Measurements from ENCODE around the gene PARP12.

PARP12 gene

GRCh38 chr7:139991911-139992310 is 70.8 kb downstream of the PARP12 start:
- Histone ChIP-seq H3K27ac (ENCODE audit: low read length) (no peak overlapping the region), H3K9me3 (ENCODE audit: control insufficient read depth in 2 of 2, low read length in 2 of 2) (no peaks in the 10 kb centered on the region), H3K36me3 (ENCODE audit: control insufficient read depth in 2 of 2, insufficient read depth in 2 of 2, low read length in 2 of 2) (no peaks in the 10 kb centered on the region), H3K27me3 (ENCODE audit: control insufficient read depth in 1 of 2, insufficient read depth in 2 of 2, low read length in 2 of 2) (no peaks in the 10 kb centered on the region), H3K4me3 (ENCODE audit: low read length in 2 of 2) (no peak overlapping the region), H3K9ac (ENCODE audit: low read length in 2 of 2) (no peak overlapping the region), H3K4me1 (ENCODE audit: control insufficient read depth, insufficient read depth, low read length) (peaks cover 10% of the 10 kb centered on the region)

DNA sequence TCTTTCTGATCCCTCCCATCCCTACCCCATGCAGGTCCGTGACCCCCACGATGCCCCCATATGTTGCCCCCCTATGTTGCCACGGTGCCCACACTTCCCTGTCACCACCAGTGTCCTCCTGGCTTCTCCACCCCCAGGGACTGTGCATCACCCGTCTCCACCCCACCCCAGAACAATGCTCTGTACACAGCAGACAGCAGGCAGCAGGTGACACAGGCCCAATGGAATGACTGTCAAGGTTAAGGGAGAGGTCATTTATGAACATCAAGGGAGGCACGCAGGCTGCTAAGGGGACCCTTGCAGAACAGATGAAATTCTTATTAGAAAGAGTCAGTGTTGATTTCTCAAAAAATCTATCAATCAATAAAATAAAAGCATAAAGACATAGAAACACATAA is 71.5 kb downstream of the PARP12 start:
- no peak overlapping the region for H3K4me3 ChIP-seq (ENCODE audit: low read length in 2 of 2)
- H3K9ac ChIP-seq (ENCODE audit: low read length in 2 of 2), result no peak overlapping the region
- no peaks in the 10 kb centered on the region for H3K9me3 ChIP-seq (ENCODE audit: control insufficient read depth in 2 of 2, low read length in 2 of 2)
- H3K27ac ChIP-seq (ENCODE audit: low read length), result no peak overlapping the region
- H3K4me1 ChIP-seq (ENCODE audit: control insufficient read depth, insufficient read depth, low read length), result peaks cover 10% of the 10 kb centered on the region
- H3K36me3 ChIP-seq (ENCODE audit: control insufficient read depth in 2 of 2, insufficient read depth in 2 of 2, low read length in 2 of 2), result no peaks in the 10 kb centered on the region
- H3K27me3 ChIP-seq (ENCODE audit: control insufficient read depth in 1 of 2, insufficient read depth in 2 of 2, low read length in 2 of 2), result no peaks in the 10 kb centered on the region

DNA sequence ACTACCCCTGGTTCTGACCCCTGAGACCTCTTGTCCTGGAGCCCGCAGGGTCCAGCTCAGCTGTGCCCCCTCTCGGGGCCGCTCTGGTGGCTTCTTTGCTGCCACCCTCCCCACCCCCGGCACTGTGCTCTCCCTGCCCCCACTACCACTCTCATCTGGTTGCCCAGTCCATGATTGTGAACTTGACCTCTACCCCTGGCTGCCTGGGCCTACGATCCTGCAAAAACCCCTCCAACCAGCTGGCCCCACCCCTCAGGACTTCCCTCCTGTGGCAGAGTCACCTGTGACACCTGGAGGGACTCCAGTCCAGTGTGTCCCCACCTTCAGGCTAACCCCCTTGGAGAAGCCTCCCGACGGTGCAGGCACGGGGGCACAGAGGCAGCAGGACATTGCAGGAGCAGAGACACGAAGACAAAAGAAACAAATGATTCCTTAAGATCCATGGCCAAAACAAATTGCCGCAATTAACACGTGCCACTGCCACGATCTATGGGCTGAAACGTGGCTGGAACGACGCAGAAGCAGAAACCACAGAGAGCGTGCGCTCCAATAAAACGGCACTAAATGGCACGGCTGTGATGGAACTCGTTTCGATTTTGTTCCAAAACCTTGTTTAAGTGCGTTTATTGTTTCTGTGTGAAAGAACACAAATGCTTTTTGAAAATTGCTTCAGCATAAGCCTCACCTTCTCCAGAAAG is 72.0 kb downstream of the PARP12 start:
- H3K9me3 ChIP-seq (ENCODE audit: control insufficient read depth in 2 of 2, low read length in 2 of 2), result no peaks in the 10 kb centered on the region
- H3K4me3 ChIP-seq (ENCODE audit: low read length in 2 of 2), result no peak overlapping the region
- H3K36me3 ChIP-seq (ENCODE audit: control insufficient read depth in 2 of 2, insufficient read depth in 2 of 2, low read length in 2 of 2), result no peaks in the 10 kb centered on the region

GRCh38 chr7:139990142-139990535 is 72.6 kb downstream of the PARP12 start:
- Histone ChIP-seq H3K4me1 (ENCODE audit: control insufficient read depth, insufficient read depth, low read length) (peaks cover 5% of the 10 kb centered on the region), H3K9me3 (ENCODE audit: control insufficient read depth in 2 of 2, low read length in 2 of 2) (no peaks in the 10 kb centered on the region), H3K4me3 (ENCODE audit: low read length in 2 of 2) (no peak overlapping the region), H3K36me3 (ENCODE audit: control insufficient read depth in 2 of 2, insufficient read depth in 2 of 2, low read length in 2 of 2) (no peaks in the 10 kb centered on the region), H3K27me3 (ENCODE audit: control insufficient read depth in 1 of 2, insufficient read depth in 2 of 2, low read length in 2 of 2) (no peaks in the 10 kb centered on the region), H3K9ac (ENCODE audit: low read length in 2 of 2) (no peak overlapping the region), H3K27ac (ENCODE audit: low read length) (no peak overlapping the region)

More for the DNA sequence above, 72.0 kb downstream of the PARP12 start:
- H3K9ac ChIP-seq (ENCODE audit: low read length in 2 of 2), result no peak overlapping the region
- no peak overlapping the region for H3K27ac ChIP-seq (ENCODE audit: low read length)
- H3K27me3 ChIP-seq (ENCODE audit: control insufficient read depth in 1 of 2, insufficient read depth in 2 of 2, low read length in 2 of 2), result no peaks in the 10 kb centered on the region
- H3K4me1 ChIP-seq (ENCODE audit: control insufficient read depth, insufficient read depth, low read length), result peaks cover 10% of the 10 kb centered on the region

GRCh38 chr7:139989366-139990141 is 73.2 kb downstream of the PARP12 start:
- Histone ChIP-seq H3K36me3 (ENCODE audit: control insufficient read depth in 2 of 2, insufficient read depth in 2 of 2, low read length in 2 of 2) (no peaks in the 10 kb centered on the region), H3K9me3 (ENCODE audit: control insufficient read depth in 2 of 2, low read length in 2 of 2) (no peaks in the 10 kb centered on the region)

GRCh38 chr7:139987691-139988516 is 74.8 kb downstream of the PARP12 start:
- H3K4me1 ChIP-seq (ENCODE audit: control insufficient read depth, insufficient read depth, low read length), result no peaks in the 10 kb centered on the region
- H3K9me3 ChIP-seq (ENCODE audit: control insufficient read depth in 2 of 2, low read length in 2 of 2), result no peaks in the 10 kb centered on the region
- no peak overlapping the region for H3K9ac ChIP-seq (ENCODE audit: low read length in 2 of 2)
- H3K27me3 ChIP-seq (ENCODE audit: control insufficient read depth in 1 of 2, insufficient read depth in 2 of 2, low read length in 2 of 2), result peaks cover 0 to 2% of the 10 kb centered on the region in 2 donors
- H3K27ac ChIP-seq (ENCODE audit: low read length), result no peak overlapping the region
- H3K36me3 ChIP-seq (ENCODE audit: control insufficient read depth in 2 of 2, insufficient read depth in 2 of 2, low read length in 2 of 2), result no peaks in the 10 kb centered on the region
- no peak overlapping the region for H3K4me3 ChIP-seq (ENCODE audit: low read length in 2 of 2)

More at GRCh38 chr7:139989366-139990141, 73.2 kb downstream of the PARP12 start:
- no peak overlapping the region for H3K9ac ChIP-seq (ENCODE audit: low read length in 2 of 2)
- H3K4me3 ChIP-seq (ENCODE audit: low read length in 2 of 2), result no peak overlapping the region
- H3K27ac ChIP-seq (ENCODE audit: low read length), result no peak overlapping the region
- no peaks in the 10 kb centered on the region for H3K4me1 ChIP-seq (ENCODE audit: control insufficient read depth, insufficient read depth, low read length)
- H3K27me3 ChIP-seq (ENCODE audit: control insufficient read depth in 1 of 2, insufficient read depth in 2 of 2, low read length in 2 of 2), result no peaks in the 10 kb centered on the region

DNA sequence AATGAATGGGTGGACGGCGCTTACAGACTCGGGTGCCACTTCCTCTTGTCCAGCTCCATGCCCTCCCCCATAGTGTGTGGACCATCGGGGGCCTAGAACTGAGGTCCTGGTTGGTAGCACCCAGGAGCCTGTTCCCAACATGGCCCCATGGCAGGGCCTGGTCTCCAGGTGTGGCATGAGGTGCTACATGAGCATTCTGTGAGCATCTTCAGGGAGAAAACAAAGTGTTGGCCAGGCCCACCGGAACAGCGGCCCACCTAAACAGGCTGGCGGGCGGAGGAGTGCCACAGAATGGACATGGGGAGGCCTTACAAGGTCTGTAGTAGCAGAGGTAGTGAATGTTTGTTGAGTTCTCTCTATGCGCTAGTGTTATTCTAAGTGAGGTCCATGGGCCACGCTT is 76.9 kb downstream of the PARP12 start:
- no peak overlapping the region for H3K27ac ChIP-seq (ENCODE audit: low read length)
- no peaks in the 10 kb centered on the region for H3K9me3 ChIP-seq (ENCODE audit: control insufficient read depth in 2 of 2, low read length in 2 of 2)
- H3K36me3 ChIP-seq (ENCODE audit: control insufficient read depth in 2 of 2, insufficient read depth in 2 of 2, low read length in 2 of 2), result no peaks in the 10 kb centered on the region
- H3K4me3 ChIP-seq (ENCODE audit: low read length in 2 of 2), result no peak overlapping the region
- peaks cover 0 to 2% of the 10 kb centered on the region in 2 donors for H3K27me3 ChIP-seq (ENCODE audit: control insufficient read depth in 1 of 2, insufficient read depth in 2 of 2, low read length in 2 of 2)
- H3K9ac ChIP-seq (ENCODE audit: low read length in 2 of 2), result no peak overlapping the region
- H3K4me1 ChIP-seq (ENCODE audit: control insufficient read depth, insufficient read depth, low read length), result no peaks in the 10 kb centered on the region

DNA sequence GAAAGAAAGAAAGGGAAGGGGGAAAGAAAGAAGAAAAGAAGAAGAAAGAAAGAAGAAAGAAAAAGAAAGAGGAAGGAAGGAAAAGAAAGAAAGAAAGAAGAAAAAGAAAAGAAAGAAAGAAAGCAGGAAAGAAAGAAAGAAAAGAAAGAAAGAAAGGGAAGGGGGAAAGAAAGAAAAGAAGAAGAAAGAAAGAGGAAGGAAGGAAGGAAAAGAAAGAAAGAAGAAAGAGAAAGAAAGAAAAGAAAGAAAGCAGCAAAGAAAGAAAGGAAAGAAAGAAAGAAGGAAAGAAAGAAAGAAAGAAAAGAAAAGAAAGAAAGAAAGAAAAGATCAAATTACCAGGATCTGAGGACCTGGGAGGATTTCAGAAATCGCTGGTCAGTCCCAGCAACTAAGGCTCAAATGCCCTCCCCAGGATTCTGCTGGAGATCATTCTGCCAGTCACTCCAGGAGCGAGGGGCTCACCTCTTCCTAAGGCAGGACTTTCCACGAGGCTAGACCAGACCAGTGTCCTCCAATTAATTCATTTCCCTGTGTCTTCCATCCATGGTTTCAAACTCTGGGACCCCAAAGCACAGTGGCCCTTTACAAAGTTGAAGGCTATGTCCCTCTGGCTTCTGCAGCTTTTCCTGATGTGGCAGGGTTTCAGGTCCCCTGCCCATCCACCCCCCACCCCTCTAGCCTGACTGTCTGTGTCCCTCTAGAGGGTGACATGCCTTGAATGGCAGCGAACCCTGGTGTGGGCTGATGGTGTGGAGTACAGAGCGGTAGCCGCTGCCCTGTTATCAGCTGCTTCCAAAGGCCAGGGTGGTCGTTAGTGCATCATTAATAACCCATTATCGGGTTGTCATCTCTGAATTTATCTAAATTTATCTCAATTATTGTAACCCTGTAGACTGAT is 77.9 kb downstream of the PARP12 start:
- H3K4me1 ChIP-seq (ENCODE audit: control insufficient read depth, insufficient read depth, low read length), result no peaks in the 10 kb centered on the region
- H3K27me3 ChIP-seq (ENCODE audit: control insufficient read depth in 1 of 2, insufficient read depth in 2 of 2, low read length in 2 of 2), result peaks cover 0 to 2% of the 10 kb centered on the region in 2 donors
- no peaks in the 10 kb centered on the region for H3K9me3 ChIP-seq (ENCODE audit: control insufficient read depth in 2 of 2, low read length in 2 of 2)
- H3K36me3 ChIP-seq (ENCODE audit: control insufficient read depth in 2 of 2, insufficient read depth in 2 of 2, low read length in 2 of 2), result no peaks in the 10 kb centered on the region
- H3K27ac ChIP-seq (ENCODE audit: low read length), result no peak overlapping the region
- no peak overlapping the region for H3K9ac ChIP-seq (ENCODE audit: low read length in 2 of 2)
- H3K4me3 ChIP-seq (ENCODE audit: low read length in 2 of 2), result no peak overlapping the region

DNA sequence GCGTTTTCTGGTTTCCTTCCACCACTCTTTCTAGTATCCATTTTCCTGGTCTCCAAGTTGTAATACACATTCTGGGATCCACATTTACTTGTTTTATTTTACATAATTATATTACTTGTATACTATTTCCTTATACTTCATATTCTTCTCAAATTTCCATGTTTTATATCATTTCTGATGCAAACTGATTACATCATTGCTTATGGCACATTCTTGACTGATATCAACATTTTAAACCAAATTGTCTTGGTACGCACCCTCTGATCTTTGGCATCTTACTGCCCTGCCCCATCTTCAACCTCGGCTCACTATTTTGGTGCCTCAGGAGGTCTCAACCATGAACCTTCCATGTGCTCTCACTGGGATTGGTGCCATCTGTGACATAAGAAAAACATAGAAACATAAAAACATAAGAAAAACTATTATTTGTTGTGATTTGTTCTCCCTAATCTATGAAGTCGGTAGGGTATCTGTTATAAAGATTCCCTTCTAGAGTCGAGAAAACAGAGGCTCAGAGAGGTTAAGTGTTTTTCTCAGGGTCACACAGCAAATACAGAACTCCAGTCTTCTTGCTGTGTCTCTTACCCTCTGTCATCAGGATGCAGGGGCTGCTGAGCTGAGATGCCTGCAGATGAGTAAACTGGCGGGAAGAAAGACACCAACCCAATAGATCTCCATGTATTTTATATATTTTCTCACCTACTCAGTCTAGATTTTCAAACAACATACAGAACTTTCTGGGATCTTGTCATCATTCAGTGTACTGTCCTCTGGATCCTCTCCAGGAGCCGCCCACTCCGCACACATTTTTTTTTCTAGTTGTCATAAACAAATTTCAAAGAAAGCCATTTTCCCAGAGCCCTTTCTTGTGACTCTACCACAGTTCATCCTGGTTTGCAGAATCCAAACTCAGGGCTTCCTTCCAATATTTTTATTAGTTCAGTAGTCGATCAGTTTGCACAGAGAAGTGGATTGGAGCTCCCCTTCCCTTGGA is 79.5 kb downstream of the PARP12 start:
- Histone ChIP-seq H3K27ac (ENCODE audit: low read length) (no peak overlapping the region), H3K4me3 (ENCODE audit: low read length in 2 of 2) (no peak overlapping the region), H3K4me1 (ENCODE audit: control insufficient read depth, insufficient read depth, low read length) (no peaks in the 10 kb centered on the region), H3K9ac (ENCODE audit: low read length in 2 of 2) (no peak overlapping the region), H3K27me3 (ENCODE audit: control insufficient read depth in 1 of 2, insufficient read depth in 2 of 2, low read length in 2 of 2) (peaks cover 0 to 2% of the 10 kb centered on the region in 2 donors), H3K9me3 (ENCODE audit: control insufficient read depth in 2 of 2, low read length in 2 of 2) (no peaks in the 10 kb centered on the region), H3K36me3 (ENCODE audit: control insufficient read depth in 2 of 2, insufficient read depth in 2 of 2, low read length in 2 of 2) (no peaks in the 10 kb centered on the region)

Measured in stomach smooth muscle (tissue), 2 donors.